Transverse colon (tissue), 4 donors: ENCODE results near the gene DNAI1. TPM values are rescaled to one million over a fixed set of nuclear protein-coding genes. Genes with fewer than 3 reads are reported as not detected.

ENCODE experiments used
- DNase-seq: peaks from one replicate; pipeline ENCODE4 v3.0.0-alpha.2; 2019
- H3K27ac ChIP-seq, 4 donors: fragments of 200-600 bp; sonication (generic); 2 replicates each; pipeline ENCODE4 v1.5.1; 2016 to 2018; ENCODE audit warnings: inconsistent platforms in 4 of 4
- H3K27me3 ChIP-seq: fragments of 200-600 bp; sonication (generic); 2 replicates; pipeline ENCODE4 v1.5.1; 2017; ENCODE audit warnings: inconsistent platforms
- H3K36me3 ChIP-seq, 4 donors: fragments of 200-600 bp; sonication (generic); 2 replicates each; pipeline ENCODE4 v1.5.1; 2017 to 2019; ENCODE audit warnings: inconsistent platforms in 4 of 4
- H3K4me1 ChIP-seq, 4 donors: fragments of 200-600 bp; sonication (generic); 2 replicates each; pipeline ENCODE4 v1.5.1; 2017 to 2020; ENCODE audit warnings: inconsistent platforms in 4 of 4
- H3K4me3 ChIP-seq, 4 donors: fragments of 200-600 bp; sonication (generic); 1 replicate in 1 of 4; 2 replicates in 3 of 4; pipeline versions ENCODE4 v1.5.1 to v1.6.1; 2017 to 2019; ENCODE audit warnings: inconsistent platforms in 4 of 4
- H3K9me3 ChIP-seq, 2 donors: fragments of 200-600 bp; sonication (generic); 2 replicates each; pipeline ENCODE4 v1.5.1; 2017 to 2019; ENCODE audit warnings: inconsistent platforms in 2 of 2
- EP300 ChIP-seq: sonication (generic); formaldehyde crosslinking; IDR thresholded peaks from one replicate; pipeline ENCODE4 v1.6.1; 2017; ENCODE audit warnings: antibody characterized with exemption, low read depth
- POLR2A ChIP-seq: fragments of 450-650 bp; IDR thresholded peaks from one replicate; pipeline ENCODE4 v1.6.1; 2016; ENCODE audit warnings: antibody characterized with exemption, mild to moderate bottlenecking, moderate library complexity
- POLR2AphosphoS5 ChIP-seq, 3 donors: sonication (generic); formaldehyde crosslinking; IDR thresholded peaks; one replicate each; pipeline ENCODE4 v1.6.1; 2016; ENCODE audit warnings: antibody characterized with exemption in 3 of 3
- WGBS, 2 donors: methylation state at CpG; one replicate each; pipeline ENCODE4 v1.1.5; 2018; ENCODE audit warnings: low coverage in 1 of 2; 5-methylcytosine and 5-hydroxymethylcytosine counted together
- in situ Hi-C, 4 donors: fragments of 200-750 bp; cut with MboI; loops; one replicate each; pipeline versions ENCODE4 v1.15.0 to v1.15.1; 2017; ENCODE audit warnings: low sequenced_read_pairs in 3 of 4, low pct_ligation_motif_present in 1 of 4, low pct_unique_long_range_greater_than_20kb in 1 of 4
- intact Hi-C: fragments of 100-400 bp; cut with DNase I; formaldehyde crosslinking; loops from one replicate; pipeline ENCODE4 v1.15.1; 2023; ENCODE audit warnings: low total_unique reads
- total RNA-seq, 4 donors: library from RNA; depleted of rRNA; stranded (reverse); fragments of >200 nt; gene quantifications; one replicate each; pipeline ENCODE4 v1.1.0, GENCODE V29; 2016
- TF ChIP-seq, protein P1 (sequence below), 5 experiments: fragments of 200-600 bp in 3 of 5; fragments of 450-650 bp in 2 of 5; sonication (generic) in 3 of 5; IDR thresholded peaks; 1 replicate in 2 of 5; 2 replicates in 3 of 5; pipeline ENCODE4 v1.5.1; 2016 to 2017; ENCODE audit warnings: antibody characterized with exemption in 5 of 5, inconsistent platforms in 3 of 5, mild to moderate bottlenecking in 2 of 5, moderate library complexity in 1 of 5

Gene DNAI1
- total RNA-seq, 4 donors from 2014 or later = not detected

GRCh38 chr9:34554211-34555001 lies 95.8 kb downstream of the DNAI1 start:
- intact Hi-C loops (no loop called here), in situ Hi-C loops (no loop called here)
- no peak overlapping the region for H3K27ac ChIP-seq
- H3K9me3 ChIP-seq = no peaks in the 10 kb centered on the region
- TF ChIP-seq POLR2A (no peak), POLR2AphosphoS5 (IDR thresholded peaks at IDR 0.05) (no peak), EP300 (no peak)
- TF ChIP-seq, protein P1, sequence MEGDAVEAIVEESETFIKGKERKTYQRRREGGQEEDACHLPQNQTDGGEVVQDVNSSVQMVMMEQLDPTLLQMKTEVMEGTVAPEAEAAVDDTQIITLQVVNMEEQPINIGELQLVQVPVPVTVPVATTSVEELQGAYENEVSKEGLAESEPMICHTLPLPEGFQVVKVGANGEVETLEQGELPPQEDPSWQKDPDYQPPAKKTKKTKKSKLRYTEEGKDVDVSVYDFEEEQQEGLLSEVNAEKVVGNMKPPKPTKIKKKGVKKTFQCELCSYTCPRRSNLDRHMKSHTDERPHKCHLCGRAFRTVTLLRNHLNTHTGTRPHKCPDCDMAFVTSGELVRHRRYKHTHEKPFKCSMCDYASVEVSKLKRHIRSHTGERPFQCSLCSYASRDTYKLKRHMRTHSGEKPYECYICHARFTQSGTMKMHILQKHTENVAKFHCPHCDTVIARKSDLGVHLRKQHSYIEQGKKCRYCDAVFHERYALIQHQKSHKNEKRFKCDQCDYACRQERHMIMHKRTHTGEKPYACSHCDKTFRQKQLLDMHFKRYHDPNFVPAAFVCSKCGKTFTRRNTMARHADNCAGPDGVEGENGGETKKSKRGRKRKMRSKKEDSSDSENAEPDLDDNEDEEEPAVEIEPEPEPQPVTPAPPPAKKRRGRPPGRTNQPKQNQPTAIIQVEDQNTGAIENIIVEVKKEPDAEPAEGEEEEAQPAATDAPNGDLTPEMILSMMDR (IDR thresholded peaks at IDR 0.05) = no peak
- WGBS, 2 donors = 14 to 64% methylated on average over 1 to 16 of the region's 16 CpGs
- H3K4me1 ChIP-seq = peaks cover 0 to 4% (median 2%) of the 10 kb centered on the region in 4 donors
- H3K27me3 ChIP-seq = peaks cover 14% of the 10 kb centered on the region
- no peaks in the 10 kb centered on the region for H3K36me3 ChIP-seq
- DNase-seq = no peak
- no peak overlapping the region for H3K4me3 ChIP-seq

DNA sequence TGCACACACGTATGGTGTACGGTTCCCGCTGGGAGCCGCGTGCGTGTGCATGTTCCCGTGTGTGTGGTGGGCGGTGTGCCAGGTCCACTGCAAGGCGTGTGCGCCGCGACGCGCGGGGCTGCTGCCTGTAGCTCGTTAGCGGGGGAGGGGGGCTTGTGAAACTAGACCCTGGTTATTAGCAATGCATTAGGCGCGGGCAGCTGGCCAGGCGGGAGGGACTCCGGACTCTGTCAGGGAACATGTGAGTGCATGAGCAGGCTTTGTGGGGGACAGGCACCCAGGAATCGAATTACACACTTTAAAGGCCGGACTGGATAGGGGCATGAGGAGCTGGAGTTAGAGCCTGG lies 96.4 kb downstream of the DNAI1 start:
- no peak for DNase-seq

DNA sequence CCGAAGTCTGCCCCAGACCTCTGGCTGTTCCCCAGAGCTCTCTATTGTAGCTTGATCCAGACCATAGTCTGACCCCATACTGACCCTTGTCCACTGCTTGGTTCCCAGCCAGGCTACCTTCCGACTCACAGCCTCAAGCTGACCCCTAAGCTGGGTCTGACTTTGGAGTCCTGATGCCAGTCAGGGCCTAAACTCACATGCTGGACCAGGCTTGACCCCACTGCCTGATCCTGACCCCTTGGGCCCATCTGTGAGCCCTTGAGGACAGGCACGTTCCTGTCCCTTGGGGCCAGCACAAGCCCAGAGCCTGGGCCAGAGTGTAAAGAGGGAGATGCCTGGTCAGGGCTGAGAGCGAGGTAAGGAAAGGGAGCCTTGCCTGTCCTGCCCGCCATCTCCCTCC lies 96.9 kb downstream of the DNAI1 start:
- intact Hi-C loops (no loop called here), in situ Hi-C loops (no loop called here)
- H3K4me3 ChIP-seq = no peak overlapping the region
- no peak for DNase-seq
- H3K36me3 ChIP-seq = no peaks in the 10 kb centered on the region
- WGBS, 2 donors = 69 to 100% methylated on average over 1 to 4 of the region's 5 CpGs
- H3K4me1 ChIP-seq = peaks cover 0 to 14% (median 11%) of the 10 kb centered on the region in 4 donors
- no peak for TF ChIP-seq EP300
- TF ChIP-seq POLR2AphosphoS5 (IDR thresholded peaks at IDR 0.05) = no peak
- TF ChIP-seq POLR2A = no peak
- TF ChIP-seq, protein P1 (IDR thresholded peaks at IDR 0.05) = no peak
- no peaks in the 10 kb centered on the region for H3K9me3 ChIP-seq
- H3K27me3 ChIP-seq = peaks cover 18% of the 10 kb centered on the region
- no peak overlapping the region for H3K27ac ChIP-seq

More for the DNA sequence above, 96.4 kb downstream of the DNAI1 start:
- peaks cover 0 to 10% (median 8%) of the 10 kb centered on the region in 4 donors for H3K4me1 ChIP-seq
- intact Hi-C loops = no loop called here
- peaks cover 18% of the 10 kb centered on the region for H3K27me3 ChIP-seq
- H3K36me3 ChIP-seq = no peaks in the 10 kb centered on the region
- H3K27ac ChIP-seq = no peak overlapping the region
- TF ChIP-seq POLR2A (no peak), EP300 (no peak), POLR2AphosphoS5 (IDR thresholded peaks at IDR 0.05) (no peak)
- in situ Hi-C loops = no loop called here
- H3K9me3 ChIP-seq = no peaks in the 10 kb centered on the region
- WGBS, 2 donors = 53% methylated on average over 23 of the region's 23 CpGs; no CpG with 5 or more reads in 1 of the 2 donors
- no peak overlapping the region for H3K4me3 ChIP-seq

GRCh38 chr9:34555936-34556525 lies 97.4 kb downstream of the DNAI1 start:
- Histone ChIP-seq H3K27ac (no peak overlapping the region), H3K4me1 (peaks cover 0 to 19% (median 17%) of the 10 kb centered on the region in 4 donors), H3K9me3 (no peaks in the 10 kb centered on the region), H3K27me3 (peaks cover 18% of the 10 kb centered on the region), H3K36me3 (no peaks in the 10 kb centered on the region), H3K4me3 (no peak overlapping the region)
- in situ Hi-C loops (no loop called here), intact Hi-C loops (no loop called here)
- TF ChIP-seq, protein P1 (IDR thresholded peaks at IDR 0.05) = no peak
- TF ChIP-seq POLR2AphosphoS5 (IDR thresholded peaks at IDR 0.05) (no peak), POLR2A (no peak), EP300 (no peak)
- WGBS, 2 donors = 89% methylated on average over 13 of the region's 13 CpGs; no CpG with 5 or more reads in 1 of the 2 donors
- DNase-seq = no peak
